RPMI7951 (cell line): ENCODE data around the gene HIP1. TPM values are rescaled to one million over a fixed set of nuclear protein-coding genes. Genes with fewer than 3 reads are reported as not detected.
"Not testable (repeated sequence)": the region's sequence is repeated elsewhere in the genome, so short reads cannot be mapped to it uniquely, and the experiment has no call there.

Experiments
- DNase-seq: peaks from one replicate; pipeline ENCODE4 v3.0.0-alpha.2; 2012; ENCODE audit warnings: low read depth
- total RNA-seq: library from RNA; depleted of rRNA; stranded (reverse); fragments of >200 nt; shearing (Covaris generic); gene quantifications from 2 replicates; pipeline ENCODE4 v1.2.3, GENCODE V29; 2014

The HIP1 gene
- total RNA-seq, 1 experiment from 2014 or later = 22.9 TPM

DNA sequence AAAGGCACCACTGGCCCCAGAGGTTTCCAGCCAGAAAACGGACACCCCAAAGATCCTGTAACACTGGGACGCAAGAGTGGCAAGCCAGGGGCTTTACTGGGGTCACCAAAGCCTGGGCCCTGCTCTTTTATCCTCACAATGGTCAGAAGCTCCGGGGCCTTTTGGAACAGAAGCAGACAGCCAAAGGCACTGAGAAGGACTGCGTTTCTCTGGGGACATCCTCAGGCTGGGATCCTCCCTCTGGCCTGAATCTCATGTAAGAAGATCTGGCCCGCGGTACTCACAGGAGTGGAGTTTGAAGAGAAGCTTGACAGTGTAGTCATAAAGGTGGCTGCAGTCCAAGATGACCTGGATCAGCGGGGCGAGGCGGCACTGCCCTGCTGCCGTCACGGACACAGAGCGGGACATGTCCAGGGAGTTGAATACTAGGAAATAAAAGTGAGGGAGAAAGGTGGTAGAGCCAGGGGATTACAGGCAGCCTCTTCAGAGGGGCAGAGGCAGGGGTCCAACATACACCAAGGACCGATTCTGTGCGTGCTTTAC lies 165.2 kb downstream of the HIP1 start:
- DNase-seq = no peak

DNA sequence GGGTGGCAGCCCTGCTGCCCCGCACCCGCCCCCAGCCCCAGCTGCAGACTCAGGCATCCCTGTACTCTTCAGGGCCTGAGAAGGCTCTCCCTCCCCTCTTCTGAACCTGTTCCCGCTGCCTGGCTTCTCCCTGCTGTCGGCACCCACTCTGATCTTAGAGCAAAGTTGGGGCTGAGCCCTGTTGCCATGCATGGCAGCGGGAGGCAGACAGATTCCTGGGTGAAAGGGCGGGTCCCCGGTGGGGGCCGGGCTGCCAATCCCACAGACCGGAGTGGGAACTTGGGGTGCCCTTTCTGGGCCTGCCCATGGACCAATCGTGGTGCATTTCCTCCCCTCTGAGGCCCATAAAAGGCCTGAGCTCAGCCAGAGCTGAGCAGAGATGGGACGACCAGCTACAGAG lies 165.9 kb downstream of the HIP1 start:
- no peak for DNase-seq

DNA sequence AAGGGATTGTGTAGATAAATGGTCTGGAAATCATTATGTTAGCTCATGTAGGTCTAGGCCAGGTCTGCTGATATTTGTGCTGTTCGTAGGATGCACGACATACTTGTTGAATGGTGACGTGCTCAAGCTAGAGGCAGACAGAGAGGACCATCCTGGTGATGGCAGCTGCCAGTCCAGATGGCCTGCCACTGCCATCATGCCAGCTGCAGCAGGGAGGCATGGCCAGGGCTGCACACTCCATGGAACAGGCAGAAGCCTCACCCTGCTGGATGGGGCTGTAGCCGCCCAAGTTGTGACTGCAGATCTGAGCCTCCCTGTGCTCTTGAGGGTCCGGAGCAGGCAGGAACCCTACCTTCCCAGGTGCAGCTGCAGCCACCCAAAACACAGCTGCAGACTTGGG lies 166.3 kb downstream of the HIP1 start:
- no peak for DNase-seq

DNA sequence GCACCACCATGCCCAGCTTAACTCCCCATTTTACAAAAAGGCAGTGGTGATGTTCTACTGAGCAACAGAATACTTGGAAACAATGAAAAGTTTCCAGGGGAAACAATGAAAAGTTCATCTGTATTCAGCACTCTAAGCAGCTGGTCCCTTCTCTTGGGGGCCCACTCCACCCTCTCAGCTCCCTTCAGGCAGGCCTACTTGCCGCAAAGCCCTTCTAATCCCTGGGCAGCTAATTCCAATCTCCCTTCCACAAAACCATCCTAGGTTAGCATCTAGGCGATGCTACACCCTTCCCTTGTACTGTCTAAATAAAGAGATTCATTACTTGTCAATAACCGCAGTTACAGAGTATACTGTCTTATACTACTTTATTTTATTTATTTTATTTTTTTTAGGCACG lies 167.5 kb downstream of the HIP1 start:
- no peak for DNase-seq

DNA sequence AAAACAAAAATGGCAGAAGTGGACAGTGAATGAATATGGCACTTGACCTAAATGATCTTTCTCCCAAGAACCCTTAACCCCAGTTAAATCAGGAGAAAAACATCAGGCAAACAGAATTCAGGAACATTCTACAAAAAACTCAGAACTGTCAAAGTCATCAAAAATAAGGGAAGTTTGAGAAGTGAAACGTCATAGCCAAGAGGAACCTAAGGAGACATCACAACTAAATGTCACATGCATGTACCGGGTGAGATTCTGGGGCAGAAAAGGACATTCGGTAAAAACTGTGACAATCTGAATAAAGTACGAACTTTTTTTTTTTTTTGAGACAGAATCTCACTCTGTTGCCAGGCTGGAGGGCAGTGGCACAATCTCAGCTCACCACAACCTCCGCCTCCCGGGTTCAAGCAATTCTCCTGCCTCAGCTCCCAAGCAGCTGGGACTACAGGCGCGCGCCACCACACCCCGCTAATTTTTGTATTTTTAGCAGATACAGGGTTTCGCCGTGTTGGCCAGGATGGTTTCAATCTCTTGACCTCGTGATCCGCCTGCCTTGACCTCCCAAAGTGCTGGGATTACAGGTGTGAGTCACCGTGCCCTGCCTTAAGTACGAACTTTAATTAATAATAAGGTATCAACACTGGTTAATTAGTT lies 169.0 kb downstream of the HIP1 start:
- not testable (repeated sequence) for DNase-seq

DNA sequence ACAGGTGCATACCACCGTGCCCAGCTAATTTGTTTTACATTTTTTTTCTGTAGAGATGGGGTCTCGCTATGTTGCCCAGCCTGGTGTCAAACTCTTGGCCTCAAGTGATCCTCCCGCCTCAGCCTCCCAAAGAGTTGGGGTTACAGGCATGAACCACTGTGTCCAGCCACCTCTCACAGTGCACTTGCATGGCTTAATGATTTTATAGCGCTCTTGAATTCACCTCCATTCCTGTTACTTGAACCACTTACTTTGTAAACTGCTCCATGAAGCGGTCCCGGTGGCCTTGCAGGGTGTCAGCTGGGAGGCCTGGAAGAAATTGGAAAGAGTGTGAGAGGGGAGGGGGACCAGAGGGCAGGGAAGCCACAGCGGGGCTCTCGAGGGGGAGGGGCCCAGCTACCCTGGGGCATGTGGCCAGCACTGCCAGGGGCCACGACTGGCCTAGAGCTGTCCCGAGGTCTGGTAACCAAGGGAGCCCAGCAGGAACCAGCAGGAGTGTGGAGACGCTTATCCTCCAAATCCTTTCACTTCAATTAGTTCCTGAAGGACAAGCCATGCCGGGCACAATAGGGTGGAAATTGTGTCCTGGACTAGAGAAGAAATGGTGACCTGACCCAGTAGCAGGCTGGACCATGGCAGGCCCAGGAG lies 170.7 kb downstream of the HIP1 start:
- DNase-seq = no peak

DNA sequence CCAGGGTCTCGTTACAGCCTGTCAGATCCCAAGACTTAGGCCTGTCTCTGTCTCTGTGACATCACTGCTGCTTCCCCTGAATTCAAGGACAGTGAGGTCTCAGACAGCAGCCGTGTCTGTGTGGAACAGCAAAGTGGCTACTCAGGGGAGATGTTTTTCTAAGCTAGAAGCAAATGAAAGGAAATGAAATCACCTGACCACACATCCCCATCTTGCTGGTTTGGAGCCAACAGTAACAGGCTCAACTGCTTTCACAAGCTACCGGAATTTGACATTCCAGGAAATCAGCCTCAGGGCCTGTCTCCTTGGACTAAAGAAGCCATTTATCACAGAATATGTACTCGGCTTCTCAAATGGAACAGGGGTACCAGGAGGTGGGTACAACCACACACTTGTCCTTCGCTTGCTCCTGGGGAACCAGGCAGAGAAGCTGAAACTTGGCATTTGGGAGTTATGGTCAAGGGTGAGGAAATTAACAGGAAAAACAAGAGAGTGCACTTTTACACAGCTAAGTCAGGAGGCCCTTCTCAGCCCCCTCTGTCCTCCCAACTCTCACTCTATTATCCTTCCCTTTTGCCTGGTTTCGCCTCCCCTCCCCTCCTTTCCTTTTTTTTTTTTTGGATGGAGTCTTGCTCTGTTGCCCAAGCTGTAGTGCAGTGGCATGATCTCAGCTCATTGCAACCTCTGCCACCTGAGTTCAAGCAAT lies 173.5 kb downstream of the HIP1 start:
- peak; percentile 97 for DNase-seq

DNA sequence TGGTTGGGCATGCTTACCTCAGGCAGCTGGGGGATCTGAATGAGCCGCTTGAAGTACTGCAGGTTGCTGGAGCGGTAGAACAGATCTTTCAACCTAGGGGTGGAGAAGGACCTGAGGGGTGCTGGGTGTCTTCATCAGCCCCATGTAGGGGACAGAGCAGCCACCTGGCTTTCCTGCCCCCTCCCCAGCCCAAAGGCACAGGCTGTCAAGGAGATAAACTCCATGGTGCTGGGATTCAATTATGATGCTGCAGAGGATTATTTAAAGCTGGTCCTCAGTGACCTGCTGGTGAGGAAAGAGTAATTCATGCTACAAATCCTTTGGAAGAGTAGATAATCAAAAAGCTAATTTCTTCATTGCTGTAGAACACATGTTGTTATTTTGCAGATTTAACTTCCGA lies 175.6 kb downstream of the HIP1 start:
- DNase-seq = no peak

DNA sequence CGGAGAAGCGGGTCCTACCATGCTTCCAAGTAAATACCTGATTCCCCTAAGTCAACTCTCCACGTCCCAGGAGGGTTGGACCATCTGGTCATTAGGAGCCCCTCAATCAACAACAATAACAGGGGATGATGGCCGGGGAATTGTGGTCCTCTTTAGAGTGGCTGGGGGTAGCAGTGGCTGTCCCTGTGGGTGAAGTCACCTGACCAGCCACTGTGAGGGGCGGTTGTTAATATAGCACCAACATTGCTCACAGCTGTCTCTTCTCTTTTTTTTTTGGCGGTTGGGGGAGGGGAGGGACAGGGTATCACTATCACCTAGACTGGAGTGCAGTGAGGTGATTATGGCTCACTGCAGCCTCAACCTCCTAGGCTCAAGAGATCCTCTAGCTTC lies 178.8 kb downstream of the HIP1 start:
- no peak for DNase-seq

DNA sequence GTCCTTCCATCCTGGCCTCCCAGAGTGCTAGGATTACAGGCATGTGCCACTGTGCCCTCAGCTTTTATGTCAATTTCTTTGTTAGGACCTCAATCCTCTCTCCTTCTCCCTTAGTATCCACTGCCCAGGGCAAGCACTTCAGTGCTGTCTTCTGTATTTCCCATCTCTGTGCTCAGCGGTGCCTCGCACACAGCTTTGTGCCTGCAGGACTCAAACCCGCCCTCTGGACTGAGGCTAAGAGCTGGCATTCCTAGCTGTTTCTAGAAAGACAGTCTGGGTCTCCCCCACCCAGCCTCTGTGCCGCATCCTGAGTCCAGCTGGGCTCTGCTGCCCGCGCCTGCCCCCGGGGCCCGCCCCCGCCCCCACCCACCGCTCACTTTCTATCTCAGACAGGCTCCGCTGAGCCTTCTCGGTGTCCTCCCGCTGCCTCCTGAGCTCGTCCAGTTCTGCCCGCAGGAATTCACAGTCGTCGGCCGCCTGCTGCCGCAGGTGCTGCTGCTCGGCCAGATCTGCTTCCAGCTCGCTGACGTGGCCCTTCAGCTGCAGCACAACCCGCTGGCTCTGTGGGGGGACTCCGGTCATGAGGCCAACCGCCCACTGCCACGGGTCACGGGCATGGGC lies 179.3 kb downstream of the HIP1 start:
- no peak for DNase-seq

GRCh38 chr7:75556835-75557234 lies 181.9 kb downstream of the HIP1 start:
- not testable (repeated sequence) for DNase-seq

DNA sequence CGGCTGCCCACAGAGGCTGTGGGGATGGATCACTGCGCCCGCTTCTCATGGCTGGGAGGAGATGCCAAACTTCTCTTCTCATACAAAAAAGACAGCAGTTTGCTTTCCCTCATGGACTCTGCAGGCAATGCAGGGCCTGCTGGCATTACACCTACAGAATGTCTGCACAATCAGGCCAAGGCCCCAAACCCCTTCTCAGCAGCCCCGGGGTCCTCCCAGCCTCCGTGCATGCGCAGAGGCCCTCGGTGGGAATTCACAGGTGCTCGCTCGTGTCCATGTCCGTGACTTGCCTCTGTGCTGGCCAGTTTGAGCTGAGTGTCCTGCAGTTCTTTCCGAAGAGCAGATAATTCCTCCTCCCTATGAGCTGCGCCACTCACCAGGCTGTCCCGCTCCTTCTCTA lies 183.0 kb downstream of the HIP1 start:
- DNase-seq = no peak

GRCh38 chr7:75546237-75547015 lies 192.3 kb downstream of the HIP1 start:
- DNase-seq = no peak

DNA sequence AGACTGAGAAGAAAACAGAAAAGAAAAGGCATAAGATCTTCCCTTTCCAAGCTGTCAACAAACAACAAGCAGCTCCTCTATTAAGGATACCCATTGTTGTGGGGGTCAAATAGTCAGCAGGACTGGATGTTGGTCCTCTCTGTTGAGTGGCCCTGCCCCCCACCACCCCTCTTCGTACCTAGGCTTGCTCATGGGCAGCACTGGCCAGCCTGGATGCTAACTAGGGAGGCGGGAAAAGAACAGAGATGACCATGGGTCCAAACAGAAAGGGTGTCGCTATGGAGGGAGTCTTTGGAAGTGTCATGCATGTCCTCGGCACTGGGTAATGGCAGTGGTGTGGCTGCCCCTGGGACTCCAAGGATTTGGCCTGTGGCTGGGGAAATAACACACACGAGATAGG lies 201.0 kb downstream of the HIP1 start:
- DNase-seq = no peak

GRCh38 chr7:75536940-75537538 lies 201.7 kb downstream of the HIP1 start:
- DNase-seq = no peak

- DNase-seq = no peak
Measured at GRCh38 chr7:75536491-75536890, 202.2 kb downstream of the HIP1 start.

DNA sequence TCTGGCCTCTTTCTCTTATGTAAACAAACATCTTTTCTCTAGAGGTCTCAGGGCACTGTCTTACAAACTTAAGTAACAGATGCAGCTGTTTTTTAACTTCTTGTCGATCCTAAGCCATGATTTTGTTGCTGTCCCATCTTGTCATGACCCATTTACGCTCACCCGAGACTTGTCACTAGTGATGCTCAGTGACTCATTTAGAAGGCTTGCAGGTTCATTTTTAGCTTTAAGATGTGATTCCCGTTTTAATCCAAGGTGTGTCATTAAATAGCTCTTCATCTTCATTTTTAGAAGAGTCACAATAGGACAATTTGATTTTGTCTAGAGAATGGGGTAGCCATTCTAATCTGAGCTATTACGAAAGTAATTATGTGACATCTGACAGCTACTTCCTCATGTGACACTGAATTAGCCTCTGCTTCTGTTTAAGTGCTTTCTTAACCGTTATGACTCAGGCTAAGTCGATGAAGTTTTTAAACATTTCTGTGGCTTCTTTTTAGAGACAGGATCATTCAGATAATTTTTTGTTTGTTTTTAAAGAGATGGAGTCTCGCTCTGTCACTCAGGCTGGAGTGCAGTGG lies 203.9 kb downstream of the HIP1 start:
- DNase-seq = peak; percentile 69

DNA sequence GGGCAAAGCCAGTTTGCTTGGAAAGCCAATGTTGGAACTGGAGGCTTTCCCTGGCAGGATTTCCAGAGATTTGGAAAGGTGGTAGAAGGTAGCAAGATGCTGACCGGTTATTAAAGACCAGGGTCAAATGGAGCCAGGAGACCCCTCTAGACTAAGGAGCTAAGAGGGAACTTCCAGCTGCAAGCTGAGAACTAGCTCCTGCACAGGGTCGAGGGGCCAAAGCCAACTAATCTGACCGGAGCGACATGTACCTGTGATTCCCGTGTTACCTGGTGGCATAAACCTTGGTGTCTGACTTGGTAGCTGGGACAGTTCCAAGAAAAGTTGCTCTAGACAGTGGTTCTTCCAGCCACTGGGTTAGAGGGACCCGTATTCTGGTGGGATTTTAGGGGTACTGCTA lies 204.8 kb downstream of the HIP1 start:
- no peak for DNase-seq

DNA sequence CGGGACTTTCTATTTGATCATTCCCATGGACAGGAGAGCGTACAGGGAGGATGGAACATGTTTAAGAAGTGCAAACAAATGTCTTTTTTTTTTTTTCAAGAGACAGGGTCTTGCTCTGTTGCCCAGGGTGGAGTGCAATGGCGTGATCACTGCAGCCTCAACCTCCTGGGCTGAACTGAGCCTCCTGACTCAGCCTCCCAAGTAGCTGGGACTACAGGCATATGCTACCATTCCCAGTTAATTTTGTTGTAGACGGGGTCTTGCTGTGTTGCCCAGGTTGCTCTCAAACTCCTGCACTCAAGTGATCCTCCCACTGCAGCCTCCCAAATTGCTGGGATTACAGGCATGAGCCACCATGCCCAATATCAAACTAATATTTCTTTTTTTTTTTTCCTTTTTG lies 206.1 kb downstream of the HIP1 start:
- DNase-seq = no peak

DNA sequence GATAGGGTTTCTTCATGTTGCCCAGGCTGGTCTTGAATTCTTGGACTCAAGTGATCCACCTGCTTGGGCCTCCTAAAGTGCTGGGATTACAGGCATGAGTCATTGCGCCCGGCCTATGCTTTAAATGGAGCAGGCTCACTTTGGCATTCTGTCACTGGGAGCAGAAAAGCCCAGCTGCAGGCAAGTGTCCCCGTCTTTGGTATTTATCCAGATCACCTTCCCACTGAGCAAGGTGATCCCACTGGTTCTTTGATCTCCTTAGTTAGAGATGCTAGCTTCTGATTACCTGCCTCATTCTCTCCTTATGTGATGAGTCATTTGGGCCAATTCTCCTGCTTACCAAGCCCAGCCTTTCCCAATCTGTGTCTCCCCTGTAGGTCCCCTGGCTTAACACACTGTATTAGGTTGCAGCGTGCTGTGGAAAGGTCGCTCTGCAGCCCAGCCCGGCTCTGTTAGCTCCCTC lies 207.4 kb downstream of the HIP1 start:
- peak; percentile 46 for DNase-seq

DNA sequence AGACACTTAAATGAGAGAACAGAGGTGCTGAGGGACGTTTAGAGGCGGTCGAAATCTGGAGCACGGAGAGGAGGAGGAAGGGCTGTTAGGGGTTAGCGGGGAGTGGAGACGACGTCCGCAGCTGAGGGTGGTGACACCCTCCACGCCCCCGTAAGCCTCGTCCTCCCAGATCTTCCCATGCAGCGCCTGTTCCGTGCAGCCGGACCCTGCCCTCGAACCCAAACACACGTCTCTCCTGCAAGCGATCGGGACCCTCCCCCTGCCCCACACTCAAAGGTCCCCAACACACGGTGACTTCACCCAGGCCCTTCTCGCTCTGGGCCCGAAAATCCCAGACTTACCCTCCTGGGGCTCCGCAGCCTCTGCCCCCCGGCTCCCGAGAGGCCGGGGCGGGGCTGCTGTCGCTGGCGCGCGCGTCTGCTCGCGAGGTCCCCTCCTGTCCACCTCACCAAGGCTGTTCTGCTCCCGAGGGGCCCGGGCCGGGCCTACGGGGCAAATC lies 211.5 kb downstream of the HIP1 start:
- DNase-seq = not testable (repeated sequence)
